ENCODE data around the gene NDUFV3. TPM values are rescaled to one million over a fixed set of nuclear protein-coding genes. Genes with fewer than 3 reads are reported as not detected.
"Not testable (repeated sequence)": the region's sequence is repeated elsewhere in the genome, so short reads cannot be mapped to it uniquely, and the experiment has no call there.

The NDUFV3 gene
- total and polyA plus RNA-seq, 5 donors from 2014 or later = 12.2 to 19.7 (median 15.8) TPM

- no peaks in the 10 kb centered on the region for H3K27me3 ChIP-seq (ENCODE audit: control insufficient read depth, insufficient read depth, low read length)
- Mint-ChIP-seq H3K4me1 (peaks cover 0 to 15% (median 4%) of the 10 kb centered on the region in 4 donors), H3K4me3 (no peak overlapping the region), H3K36me3 (peaks cover 8% of the 10 kb centered on the region), H3K27me3 (no peaks in the 10 kb centered on the region), H3K9me3 (no peaks in the 10 kb centered on the region), H3K27ac (peak overlapping the region in 1 of 3 donors; percentile 50)
- ATAC-seq (ENCODE audit: low read depth in 2 of 2) = no peak
- no peaks in the 10 kb centered on the region for H3K9me3 ChIP-seq (ENCODE audit: control insufficient read depth in 2 of 2, low read length in 2 of 2)
- H3K27ac ChIP-seq (ENCODE audit: insufficient read depth, low read length, poor library complexity, severe bottlenecking) = no peak overlapping the region
- no peaks in the 10 kb centered on the region for H3K4me1 ChIP-seq (ENCODE audit: control insufficient read depth, insufficient read depth, low read length, poor library complexity, severe bottlenecking)
- DNase-seq = no peak
- H3K4me3 ChIP-seq (ENCODE audit: low read depth, low read length) = no peak overlapping the region
- peaks cover 49% of the 10 kb centered on the region for H3K36me3 ChIP-seq (ENCODE audit: control insufficient read depth, insufficient read depth, low read length)
Measured at GRCh38 chr21:42864286-42864685, 28.8 kb upstream of the NDUFV3 start.

- ATAC-seq (ENCODE audit: low read depth in 2 of 2) = no peak
Measured at GRCh38 chr21:42864815-42865775, 28.0 kb upstream of the NDUFV3 start.

GRCh38 chr21:42865776-42866160 lies 27.3 kb upstream of the NDUFV3 start:
- peaks cover 0 to 15% (median 5%) of the 10 kb centered on the region in 4 donors for H3K4me1 Mint-ChIP-seq
- H3K27ac Mint-ChIP-seq = no peak overlapping the region
- DNase-seq (no peak), ATAC-seq (ENCODE audit: low read depth in 2 of 2) (no peak)
- no peaks in the 10 kb centered on the region for H3K27me3 Mint-ChIP-seq
- H3K4me1 ChIP-seq (ENCODE audit: control insufficient read depth, insufficient read depth, low read length, poor library complexity, severe bottlenecking) = no peaks in the 10 kb centered on the region
- H3K36me3 ChIP-seq (ENCODE audit: control insufficient read depth, insufficient read depth, low read length) = peaks cover 47% of the 10 kb centered on the region
- no peaks in the 10 kb centered on the region for H3K27me3 ChIP-seq (ENCODE audit: control insufficient read depth, insufficient read depth, low read length)
- H3K27ac ChIP-seq (ENCODE audit: insufficient read depth, low read length, poor library complexity, severe bottlenecking) = no peak overlapping the region
- no peaks in the 10 kb centered on the region for H3K9me3 Mint-ChIP-seq
- no peak overlapping the region for H3K4me3 Mint-ChIP-seq
- peaks cover 13% of the 10 kb centered on the region for H3K36me3 Mint-ChIP-seq
- no peaks in the 10 kb centered on the region for H3K9me3 ChIP-seq (ENCODE audit: control insufficient read depth in 2 of 2, low read length in 2 of 2)
- H3K4me3 ChIP-seq (ENCODE audit: low read depth, low read length) = no peak overlapping the region

More at GRCh38 chr21:42864815-42865775, 28.0 kb upstream of the NDUFV3 start:
- no peaks in the 10 kb centered on the region for H3K9me3 ChIP-seq (ENCODE audit: control insufficient read depth in 2 of 2, low read length in 2 of 2)
- H3K27ac ChIP-seq (ENCODE audit: insufficient read depth, low read length, poor library complexity, severe bottlenecking) = no peak overlapping the region
- Mint-ChIP-seq H3K4me3 (peak overlapping the region in 1 of 4 donors; percentile 21), H3K4me1 (peaks cover 0 to 15% (median 4%) of the 10 kb centered on the region in 4 donors), H3K9me3 (no peaks in the 10 kb centered on the region), H3K36me3 (peaks cover 11% of the 10 kb centered on the region), H3K27ac (peak overlapping the region in 2 of 3 donors; percentile 45 to 50), H3K27me3 (no peaks in the 10 kb centered on the region)
- H3K4me1 ChIP-seq (ENCODE audit: control insufficient read depth, insufficient read depth, low read length, poor library complexity, severe bottlenecking) = no peaks in the 10 kb centered on the region
- H3K27me3 ChIP-seq (ENCODE audit: control insufficient read depth, insufficient read depth, low read length) = no peaks in the 10 kb centered on the region
- H3K36me3 ChIP-seq (ENCODE audit: control insufficient read depth, insufficient read depth, low read length) = peaks cover 49% of the 10 kb centered on the region
- no peak for DNase-seq
- no peak overlapping the region for H3K4me3 ChIP-seq (ENCODE audit: low read depth, low read length)

- Mint-ChIP-seq H3K4me3 (no peak overlapping the region), H3K9me3 (no peaks in the 10 kb centered on the region), H3K27me3 (no peaks in the 10 kb centered on the region), H3K4me1 (peaks cover 4 to 15% (median 8%) of the 10 kb centered on the region in 4 donors), H3K27ac (no peak overlapping the region), H3K36me3 (peaks cover 14% of the 10 kb centered on the region)
- no peak overlapping the region for H3K27ac ChIP-seq (ENCODE audit: insufficient read depth, low read length, poor library complexity, severe bottlenecking)
- ATAC-seq (ENCODE audit: low read depth in 2 of 2) (no peak), DNase-seq (no peak)
- H3K4me3 ChIP-seq (ENCODE audit: low read depth, low read length) = no peak overlapping the region
- no peaks in the 10 kb centered on the region for H3K27me3 ChIP-seq (ENCODE audit: control insufficient read depth, insufficient read depth, low read length)
- peaks cover 59% of the 10 kb centered on the region for H3K36me3 ChIP-seq (ENCODE audit: control insufficient read depth, insufficient read depth, low read length)
- no peaks in the 10 kb centered on the region for H3K4me1 ChIP-seq (ENCODE audit: control insufficient read depth, insufficient read depth, low read length, poor library complexity, severe bottlenecking)
- no peaks in the 10 kb centered on the region for H3K9me3 ChIP-seq (ENCODE audit: control insufficient read depth in 2 of 2, low read length in 2 of 2)
Measured at GRCh38 chr21:42868196-42868595, 24.9 kb upstream of the NDUFV3 start.

- peaks cover 49% of the 10 kb centered on the region for H3K36me3 ChIP-seq (ENCODE audit: control insufficient read depth, insufficient read depth, low read length)
- DNase-seq (no peak), ATAC-seq (ENCODE audit: low read depth in 2 of 2) (no peak)
- no peaks in the 10 kb centered on the region for H3K27me3 Mint-ChIP-seq
- H3K27ac Mint-ChIP-seq = peak overlapping the region in 1 of 3 donors; percentile 89
- H3K27ac ChIP-seq (ENCODE audit: insufficient read depth, low read length, poor library complexity, severe bottlenecking) = no peak overlapping the region
- H3K4me3 ChIP-seq (ENCODE audit: low read depth, low read length) = no peak overlapping the region
- peaks cover 3% of the 10 kb centered on the region for H3K4me1 ChIP-seq (ENCODE audit: control insufficient read depth, insufficient read depth, low read length, poor library complexity, severe bottlenecking)
- no peaks in the 10 kb centered on the region for H3K9me3 Mint-ChIP-seq
- no peaks in the 10 kb centered on the region for H3K9me3 ChIP-seq (ENCODE audit: control insufficient read depth in 2 of 2, low read length in 2 of 2)
- H3K4me3 Mint-ChIP-seq = peak overlapping the region in 1 of 4 donors; percentile 29
- no peaks in the 10 kb centered on the region for H3K27me3 ChIP-seq (ENCODE audit: control insufficient read depth, insufficient read depth, low read length)
- H3K36me3 Mint-ChIP-seq = peaks cover 28% of the 10 kb centered on the region
- H3K4me1 Mint-ChIP-seq = peaks cover 6 to 12% (median 8%) of the 10 kb centered on the region in 4 donors
Measured at GRCh38 chr21:42873096-42873495, 20.0 kb upstream of the NDUFV3 start.

- H3K27ac Mint-ChIP-seq; H3K27ac ChIP-seq (ENCODE audit: insufficient read depth, low read length, poor library complexity, severe bottlenecking); ATAC-seq (ENCODE audit: low read depth in 2 of 2); H3K4me3 ChIP-seq (ENCODE audit: low read depth, low read length); H3K27me3 Mint-ChIP-seq; H3K27me3 ChIP-seq (ENCODE audit: control insufficient read depth, insufficient read depth, low read length); DNase-seq; H3K9me3 ChIP-seq (ENCODE audit: control insufficient read depth in 2 of 2, low read length in 2 of 2); H3K9me3 Mint-ChIP-seq: not testable (repeated sequence)
- Histone ChIP-seq H3K36me3 (ENCODE audit: control insufficient read depth, insufficient read depth, low read length) (peaks cover 26% of the 10 kb centered on the region), H3K4me1 (ENCODE audit: control insufficient read depth, insufficient read depth, low read length, poor library complexity, severe bottlenecking) (peaks cover 21% of the 10 kb centered on the region)
- H3K36me3 Mint-ChIP-seq = peaks cover 24% of the 10 kb centered on the region
- H3K4me3 Mint-ChIP-seq = peak overlapping the region in 2 of 4 donors; percentile 47 to 69
- H3K4me1 Mint-ChIP-seq = peaks cover 18 to 34% (median 22%) of the 10 kb centered on the region in 4 donors
Measured at GRCh38 chr21:42875811-42876210, 17.3 kb upstream of the NDUFV3 start.

GRCh38 chr21:42878678-42878992 lies 14.5 kb upstream of the NDUFV3 start:
- H3K9me3 ChIP-seq (ENCODE audit: control insufficient read depth in 2 of 2, low read length in 2 of 2) = no peaks in the 10 kb centered on the region
- Mint-ChIP-seq H3K27ac (peak overlapping the region; percentile 67 to 100 (median 99)), H3K36me3 (peaks cover 14% of the 10 kb centered on the region), H3K27me3 (peaks cover 4% of the 10 kb centered on the region), H3K4me1 (peaks cover 17 to 38% (median 22%) of the 10 kb centered on the region in 4 donors), H3K4me3 (peak overlapping the region; percentile 93 to 99 (median 95)), H3K9me3 (no peaks in the 10 kb centered on the region)
- ATAC-seq (ENCODE audit: low read depth in 2 of 2) (peak in 1 of 2 donors; percentile 1), DNase-seq (no peak)
- no peaks in the 10 kb centered on the region for H3K27me3 ChIP-seq (ENCODE audit: control insufficient read depth, insufficient read depth, low read length)
- peaks cover 21% of the 10 kb centered on the region for H3K4me1 ChIP-seq (ENCODE audit: control insufficient read depth, insufficient read depth, low read length, poor library complexity, severe bottlenecking)
- peak overlapping the region; percentile 85 for H3K27ac ChIP-seq (ENCODE audit: insufficient read depth, low read length, poor library complexity, severe bottlenecking)
- H3K4me3 ChIP-seq (ENCODE audit: low read depth, low read length) = peak overlapping the region; percentile 95
- peaks cover 2% of the 10 kb centered on the region for H3K36me3 ChIP-seq (ENCODE audit: control insufficient read depth, insufficient read depth, low read length)
